Activated naive CD4-positive, alpha-beta T cell (primary cell): Measurements from ENCODE around the gene TSR3.

Experiments used
- DNase-seq, 4 experiments: peaks; one replicate each; lab custom pipeline; 2025; lab: John Stamatoyannopoulos, UW

Gene TSR3

DNA sequence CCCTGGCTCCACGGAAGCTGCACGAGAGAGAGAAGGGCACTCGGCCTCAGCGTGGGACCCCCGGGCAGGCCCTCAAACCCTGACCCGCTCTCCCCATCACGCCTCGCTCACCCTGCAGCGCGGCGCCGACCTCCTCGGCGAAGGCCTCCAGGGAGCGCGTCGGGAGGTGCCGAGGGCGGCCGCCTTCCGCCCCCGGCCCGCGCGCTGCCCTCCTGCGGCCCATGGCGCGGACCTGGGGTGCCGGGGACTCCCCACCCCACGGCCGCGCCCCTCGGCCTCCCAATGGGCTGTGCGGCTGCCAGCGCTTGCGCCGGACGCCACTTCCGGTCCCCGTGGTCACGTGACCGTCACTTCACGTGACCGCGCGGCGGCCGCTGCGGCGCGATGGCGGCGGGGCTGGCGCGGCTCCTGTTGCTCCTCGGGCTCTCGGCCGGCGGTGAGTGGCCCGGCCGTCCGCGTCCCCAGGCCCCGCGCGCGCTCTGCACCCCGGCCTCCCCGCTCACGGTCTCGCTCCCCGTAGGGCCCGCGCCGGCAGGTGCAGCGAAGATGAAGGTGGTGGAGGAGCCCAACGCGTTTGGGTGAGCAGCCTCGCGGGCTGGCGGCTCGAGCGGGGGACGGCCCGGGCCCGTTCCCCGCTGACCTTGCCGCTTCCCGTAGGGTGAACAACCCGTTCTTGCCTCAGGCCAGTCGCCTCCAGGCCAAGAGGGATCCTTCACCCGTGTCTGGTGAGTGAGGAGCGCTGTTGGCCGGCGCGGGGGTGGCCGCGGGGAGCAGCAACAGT lies at the start of gene TSR3, which contains the start of gene GNPTG:
Gene TSR3, minus strand, starts transcription at position 297 of the 781 bp plus-strand sequence. Its CDS starts 74 bp downstream, at position 223.
Gene GNPTG, plus strand, starts transcription at position 350 of the 781 bp plus-strand sequence. Its CDS starts 35 bp downstream, at position 385.
- peak; percentile 56 to 80 (median 70) for DNase-seq

DNA sequence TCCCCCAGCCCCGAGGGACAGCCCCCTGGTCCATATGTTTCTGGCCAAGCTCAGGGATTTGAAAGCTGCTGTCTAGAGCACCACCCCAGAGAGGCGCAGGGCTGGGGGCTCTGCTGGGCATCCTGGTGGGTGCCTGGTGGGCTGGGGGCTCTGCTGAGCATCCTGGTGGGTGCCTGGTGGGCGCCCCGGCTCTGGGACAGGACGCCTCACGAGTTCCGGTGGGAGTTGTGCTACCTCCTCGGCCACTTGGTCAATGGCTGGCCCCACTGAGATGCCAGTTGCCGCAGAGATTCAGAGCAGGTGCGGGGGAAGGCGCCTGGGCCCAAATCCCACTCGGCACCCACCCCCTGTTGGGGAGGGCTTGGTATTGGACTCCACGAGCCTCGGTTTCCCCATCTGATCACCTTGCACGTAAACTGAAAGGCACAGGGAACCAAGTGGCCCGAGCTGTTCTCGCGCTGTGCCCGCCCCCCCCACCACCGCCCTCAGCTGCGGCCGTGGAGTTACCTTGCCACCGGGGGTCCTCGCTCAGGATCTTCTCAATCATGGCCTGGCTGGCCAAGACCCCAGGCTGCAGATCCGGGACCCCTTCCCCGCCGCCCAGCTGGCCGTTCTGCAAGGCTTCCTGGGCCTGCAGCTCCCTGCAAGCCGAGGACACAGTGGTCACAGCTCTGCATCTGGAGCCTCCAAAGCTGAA lies 49.5 kb upstream of the TSR3 start:
- no peak for DNase-seq

DNA sequence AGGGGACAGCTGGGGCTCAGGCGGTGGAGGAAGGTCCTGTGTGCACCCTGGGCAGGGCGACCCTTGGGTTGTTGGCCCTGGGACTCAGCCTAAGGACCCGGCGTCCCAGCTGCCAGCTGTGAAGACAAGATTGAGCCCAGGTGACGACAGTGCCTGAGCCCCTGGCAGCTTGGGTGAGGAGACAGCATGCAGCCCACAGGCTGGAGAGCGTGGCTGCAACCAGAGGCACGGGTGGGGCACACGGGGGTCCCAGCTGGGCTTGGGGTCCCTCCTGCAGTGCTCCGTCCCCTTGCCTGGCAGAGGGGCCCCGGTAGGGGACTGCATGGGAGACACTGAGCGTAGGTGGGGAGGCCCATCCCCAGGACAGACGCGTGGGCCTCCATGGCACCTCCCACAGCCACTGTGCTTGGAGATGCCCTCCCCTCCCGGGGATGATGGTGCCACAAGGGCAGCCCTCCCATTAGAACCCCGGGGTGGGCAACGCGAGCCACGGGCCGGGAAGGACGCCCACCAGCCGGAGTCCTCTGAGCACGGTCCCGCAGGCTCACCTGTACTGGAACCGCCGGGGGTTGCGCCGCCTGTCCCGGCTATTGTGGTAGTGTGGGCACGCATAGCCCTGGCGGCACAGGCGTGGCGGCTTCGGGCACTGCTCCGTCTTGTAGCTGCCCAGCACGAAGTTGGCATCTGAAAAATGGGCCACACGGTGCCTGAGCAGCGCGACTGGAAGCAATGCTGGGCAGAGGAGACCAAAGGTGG lies 47.3 kb upstream of the TSR3 start:
- DNase-seq: no peak

DNA sequence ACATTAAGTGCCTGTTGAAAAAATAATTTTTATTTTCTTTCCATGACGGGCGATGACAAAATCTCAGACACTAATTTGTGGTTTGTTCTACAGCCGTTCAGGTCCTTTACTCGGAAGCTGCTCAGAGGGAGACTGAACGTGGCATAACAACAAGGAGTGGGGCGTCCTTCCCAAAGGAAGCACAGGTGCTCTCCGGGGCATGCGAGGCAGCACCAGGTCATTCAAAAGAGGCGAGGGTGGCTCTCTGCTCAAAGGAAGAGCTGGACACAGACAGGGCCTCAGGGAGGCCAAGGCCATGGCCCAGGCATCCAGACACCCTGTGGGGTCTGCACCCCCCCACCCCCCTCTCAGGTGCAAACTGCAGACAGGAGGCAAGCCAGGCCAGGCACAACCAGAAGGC lies 46.7 kb upstream of the TSR3 start:
- DNase-seq: no peak

DNA sequence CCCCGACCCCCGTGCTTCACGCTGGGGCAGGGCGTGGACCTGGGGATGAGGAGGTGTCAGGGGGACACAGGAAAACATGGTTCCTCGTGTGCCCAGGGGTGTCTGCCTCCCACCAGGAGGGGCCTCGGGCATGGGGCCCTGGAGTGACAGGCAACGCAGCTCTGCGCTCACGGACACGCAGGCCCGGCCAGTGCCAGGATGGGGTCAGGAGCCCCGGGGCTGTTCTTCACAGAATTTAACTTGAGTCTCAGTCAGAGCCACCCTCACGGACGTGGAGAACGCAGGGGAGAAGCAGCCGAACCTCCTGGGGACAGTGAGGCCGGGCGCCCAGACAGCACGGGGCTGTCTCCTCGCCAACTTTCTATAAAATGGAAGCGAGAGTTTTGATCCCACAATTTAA lies 46.1 kb upstream of the TSR3 start:
- no peak for DNase-seq

DNA sequence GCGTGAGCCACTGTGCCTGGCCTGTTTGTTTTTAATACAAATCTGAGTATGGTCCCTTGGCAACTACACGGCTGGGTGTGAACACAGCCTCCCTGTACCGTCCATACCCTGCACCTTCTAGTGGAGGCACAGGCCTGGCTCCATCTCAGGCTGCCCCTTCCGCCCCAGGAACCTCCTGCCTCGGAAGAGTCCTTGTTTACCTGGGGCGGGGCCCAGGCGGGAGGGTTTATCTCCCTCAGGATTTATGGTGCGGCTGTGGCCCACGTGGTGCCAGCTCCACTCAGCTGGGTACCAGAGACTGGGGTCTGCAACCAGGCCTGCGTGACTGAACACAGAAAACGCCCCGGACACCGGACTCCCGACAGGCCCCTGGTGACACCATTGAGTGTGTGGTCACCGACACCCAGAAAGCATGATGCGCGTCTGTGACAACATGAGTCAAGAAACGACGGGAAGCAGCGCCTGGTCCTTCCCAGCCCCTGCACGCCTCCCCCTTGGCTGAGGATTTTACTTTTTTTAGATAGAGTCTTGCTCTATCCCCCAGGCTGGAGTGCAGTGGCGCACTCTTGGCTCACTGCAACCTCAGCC lies 43.9 kb upstream of the TSR3 start:
- DNase-seq: no peak

DNA sequence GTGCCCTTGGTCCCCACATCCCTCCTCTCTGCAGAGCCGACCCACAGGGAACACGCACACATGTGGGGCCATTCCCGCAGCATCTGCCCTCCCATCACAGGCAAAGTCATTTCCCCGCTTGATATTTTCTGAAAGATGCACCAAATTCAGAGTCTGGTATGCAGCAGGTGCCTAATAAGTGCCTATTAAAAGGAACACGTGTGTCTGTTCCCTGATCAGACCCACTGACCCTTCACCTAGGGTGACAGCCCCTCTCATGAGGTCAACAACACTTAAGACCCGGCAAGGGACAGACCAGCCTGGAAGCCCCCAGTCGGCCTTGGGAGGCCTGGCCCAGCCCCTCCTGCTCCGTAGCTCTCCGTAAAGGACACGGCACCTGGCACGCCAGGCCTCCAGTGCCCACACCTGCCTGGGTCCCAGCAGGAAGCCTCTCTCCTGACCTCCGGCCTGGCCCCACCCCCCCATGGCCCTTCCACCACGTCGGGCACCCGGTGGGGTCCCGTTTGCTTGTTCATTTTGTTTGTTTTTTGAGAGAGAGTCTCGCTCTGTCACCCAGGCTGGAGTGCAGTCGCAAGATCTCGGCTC lies 42.8 kb upstream of the TSR3 start:
- DNase-seq: no peak

DNA sequence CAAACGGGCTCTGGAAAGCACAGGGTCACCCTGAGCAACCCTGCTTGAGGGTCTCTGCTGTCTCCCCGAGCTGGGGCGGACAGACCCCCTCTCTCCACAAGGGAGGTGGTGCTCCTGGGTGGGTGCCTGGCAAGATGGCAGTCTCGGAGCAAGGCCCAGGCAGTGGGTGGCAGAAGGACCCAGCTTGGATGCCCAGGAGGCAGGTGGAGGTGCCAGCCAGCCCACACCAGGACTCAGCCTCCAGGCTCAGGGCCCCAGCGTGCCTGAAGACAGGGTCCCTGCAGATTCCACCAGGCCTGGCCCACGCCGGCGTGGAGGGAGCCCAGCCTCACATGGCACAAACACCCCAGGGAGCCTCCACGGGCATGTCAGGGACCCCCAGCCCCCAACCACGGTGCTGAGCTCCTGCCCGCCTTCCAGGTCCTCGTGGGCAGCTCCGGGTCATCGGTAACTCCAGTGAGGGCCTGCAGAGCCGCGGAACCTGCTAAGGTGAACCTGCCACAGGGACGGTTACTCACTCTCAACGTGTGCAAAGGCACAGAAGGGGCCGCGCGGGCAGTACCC lies 42.0 kb upstream of the TSR3 start:
- no peak for DNase-seq

DNA sequence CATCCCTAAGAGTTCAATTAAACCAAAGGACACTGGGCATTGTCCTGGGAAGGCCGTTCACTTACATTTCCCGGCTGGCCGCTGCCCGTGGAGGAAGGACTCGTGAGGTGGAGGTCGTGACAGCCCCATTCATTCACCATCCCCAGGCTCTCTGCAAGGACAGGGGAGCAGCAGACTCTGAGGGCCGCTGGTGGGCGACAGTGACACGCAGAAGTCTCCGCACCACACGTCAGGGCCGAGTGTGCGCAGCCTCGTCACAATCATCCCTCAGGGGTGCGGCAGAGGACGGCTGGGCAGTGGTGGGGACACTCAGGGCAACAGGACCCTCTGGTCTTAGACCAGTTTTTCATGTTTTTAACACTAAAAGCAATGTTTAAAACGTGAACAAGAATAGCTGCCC lies 41.1 kb upstream of the TSR3 start:
- DNase-seq: no peak

DNA sequence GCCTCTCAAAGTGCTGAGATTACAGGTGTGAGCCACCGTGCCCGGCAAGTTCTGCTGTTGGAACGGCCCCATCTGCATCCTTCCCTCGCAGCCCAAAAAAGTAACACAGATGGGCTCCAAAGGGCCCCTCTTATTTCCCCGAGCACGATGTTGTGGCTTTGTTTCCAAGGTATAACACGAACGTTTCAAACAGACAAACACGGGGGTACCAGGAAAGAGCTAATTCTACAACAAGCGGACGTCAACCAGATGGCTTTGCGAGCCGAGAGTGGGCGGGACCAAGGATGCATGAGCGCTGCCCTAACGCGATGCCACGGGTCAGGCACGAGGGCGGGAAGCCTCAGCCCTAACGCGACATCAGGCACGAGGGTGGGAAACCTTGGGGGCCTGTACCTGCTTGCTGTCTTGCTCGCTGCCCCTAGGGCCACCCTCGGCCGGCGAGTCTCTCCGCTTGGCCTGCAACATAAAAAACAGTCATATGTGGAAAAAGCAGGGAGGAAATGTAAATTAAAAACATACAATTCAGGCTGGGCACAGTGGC lies 38.6 kb upstream of the TSR3 start:
- no peak for DNase-seq

DNA sequence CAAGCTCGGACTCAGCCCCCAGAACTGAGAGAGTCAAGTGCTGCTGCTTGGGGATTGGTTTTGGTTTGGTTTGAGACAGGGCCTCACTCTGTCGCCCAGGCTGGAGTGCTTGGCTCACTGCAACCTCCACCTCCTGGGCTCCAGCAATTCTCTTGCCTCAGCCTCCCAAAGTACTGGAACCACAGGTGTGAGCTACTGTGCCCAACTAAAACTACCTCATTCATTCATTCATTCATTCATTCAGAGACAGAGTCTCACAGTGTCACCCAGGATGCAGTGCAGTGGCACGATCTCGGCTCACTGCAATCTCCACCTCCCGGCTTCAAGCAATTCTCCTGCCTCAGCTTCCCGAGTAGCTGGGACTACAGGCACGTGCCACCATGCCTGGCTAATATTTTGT lies 38.1 kb upstream of the TSR3 start:
- DNase-seq: no peak

DNA sequence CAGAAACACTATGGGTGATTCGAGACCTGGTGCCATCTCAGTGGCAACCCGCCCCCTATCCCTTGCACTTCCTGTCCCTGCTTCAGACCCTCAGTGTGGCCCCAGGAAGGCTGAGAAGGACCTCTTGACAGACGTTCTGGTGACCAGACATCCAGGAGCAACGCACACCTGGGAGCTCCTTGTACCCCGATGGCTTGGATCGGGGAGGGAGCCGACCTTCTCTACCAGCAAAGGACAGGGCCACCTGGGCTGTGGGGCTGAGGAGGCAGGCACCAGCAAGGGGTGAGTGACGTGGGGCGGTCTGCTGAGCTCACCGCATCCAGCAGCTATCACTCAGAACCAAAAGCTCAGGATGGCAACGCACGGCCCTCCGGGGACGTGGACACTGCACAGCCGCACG lies 35.7 kb upstream of the TSR3 start:
- no peak for DNase-seq

DNA sequence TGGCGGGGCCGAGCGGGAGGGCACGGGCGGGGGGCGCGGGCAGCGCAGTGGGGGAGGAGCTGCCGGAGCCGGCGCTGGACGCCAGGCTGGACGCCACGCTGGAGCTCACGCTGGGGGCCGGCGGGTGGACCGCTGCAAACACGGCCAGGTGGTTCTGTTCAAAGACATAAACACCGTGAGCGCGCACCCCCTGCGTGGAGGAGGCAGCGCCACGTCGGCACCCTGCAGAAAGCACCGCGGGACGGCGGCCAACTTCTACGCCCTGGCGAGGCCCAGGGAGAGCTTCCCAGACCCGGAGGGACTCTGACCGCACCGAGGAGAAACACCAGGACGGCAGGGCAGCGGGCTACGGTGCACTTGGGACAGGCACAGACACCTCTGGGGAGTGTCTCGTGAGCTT lies 33.6 kb upstream of the TSR3 start:
- no peak for DNase-seq

DNA sequence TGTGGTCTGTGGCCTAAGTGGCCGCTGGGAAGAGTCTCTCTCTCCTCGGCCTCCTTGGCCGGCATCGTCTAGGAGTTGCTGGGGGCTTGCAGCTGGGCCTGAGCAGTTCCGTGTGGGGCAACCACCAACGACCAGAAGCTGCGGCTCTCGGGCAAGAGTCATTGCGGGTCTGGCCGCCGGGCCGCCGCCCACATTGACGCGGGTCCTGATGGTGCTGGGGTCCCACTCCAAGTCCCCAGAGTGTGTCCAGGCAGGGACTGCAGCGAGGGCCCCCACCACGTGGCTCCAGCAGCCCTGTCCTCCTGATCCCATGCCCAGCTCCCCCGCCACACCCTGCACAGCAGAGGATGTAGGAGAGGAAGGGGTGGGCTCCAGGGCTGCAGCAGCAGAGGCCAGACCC lies 31.9 kb upstream of the TSR3 start:
- no peak for DNase-seq

DNA sequence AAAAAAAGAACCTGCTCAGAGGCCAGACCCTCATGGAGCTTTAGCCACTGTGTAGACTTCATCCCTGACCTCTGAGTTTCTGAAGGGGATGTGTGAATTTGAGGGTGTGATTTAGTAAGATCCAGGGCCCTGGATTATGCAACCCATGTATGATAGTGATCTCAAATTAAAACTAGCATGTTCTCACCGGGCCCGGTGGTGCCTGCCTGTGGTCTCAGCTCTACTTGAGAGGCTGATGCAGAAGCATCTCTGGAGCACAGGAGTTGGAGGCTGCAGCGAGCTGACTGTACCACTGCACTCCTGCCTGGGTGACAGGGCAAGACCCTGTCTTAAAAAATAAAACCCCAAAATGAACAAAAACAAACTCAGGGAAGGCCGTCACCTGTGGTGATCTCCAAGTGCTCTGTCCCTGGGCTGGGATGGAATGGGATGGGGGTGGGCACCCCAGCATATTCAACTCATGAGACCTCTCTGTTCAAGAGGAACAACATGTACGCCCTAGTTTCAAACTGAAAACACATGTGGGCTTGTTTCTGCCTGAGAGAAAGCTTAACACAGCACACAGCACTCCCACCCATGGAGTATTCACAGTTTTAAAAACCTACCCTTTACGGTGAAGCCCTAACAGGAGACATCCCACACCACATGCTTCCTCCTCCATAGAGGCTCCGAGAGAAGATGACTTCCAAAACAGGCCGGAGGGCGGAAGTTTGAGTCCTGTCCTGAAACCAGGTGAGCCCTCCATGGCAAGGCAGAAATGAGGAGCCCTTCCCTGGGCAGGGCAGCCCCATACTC lies 30.1 kb upstream of the TSR3 start:
- DNase-seq: no peak

DNA sequence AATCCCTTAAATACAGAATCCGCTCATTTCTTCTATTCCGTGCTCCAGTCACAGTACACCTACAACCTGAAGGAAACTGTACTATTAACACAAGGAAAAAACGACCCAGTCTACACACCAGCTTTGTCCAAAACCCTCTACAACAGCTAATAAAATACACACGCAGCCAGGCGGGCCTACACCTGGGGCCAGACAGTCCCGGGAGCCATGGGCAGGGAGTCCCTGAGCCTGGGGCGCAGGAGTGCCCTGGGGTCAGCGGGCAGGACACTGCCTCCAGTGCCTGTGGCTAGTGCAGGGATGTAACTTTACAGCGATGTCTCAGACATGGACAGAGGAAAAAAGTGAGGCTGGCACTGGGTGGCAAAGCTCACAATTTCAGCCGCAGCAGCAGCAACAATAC lies 28.5 kb upstream of the TSR3 start:
- DNase-seq: no peak

DNA sequence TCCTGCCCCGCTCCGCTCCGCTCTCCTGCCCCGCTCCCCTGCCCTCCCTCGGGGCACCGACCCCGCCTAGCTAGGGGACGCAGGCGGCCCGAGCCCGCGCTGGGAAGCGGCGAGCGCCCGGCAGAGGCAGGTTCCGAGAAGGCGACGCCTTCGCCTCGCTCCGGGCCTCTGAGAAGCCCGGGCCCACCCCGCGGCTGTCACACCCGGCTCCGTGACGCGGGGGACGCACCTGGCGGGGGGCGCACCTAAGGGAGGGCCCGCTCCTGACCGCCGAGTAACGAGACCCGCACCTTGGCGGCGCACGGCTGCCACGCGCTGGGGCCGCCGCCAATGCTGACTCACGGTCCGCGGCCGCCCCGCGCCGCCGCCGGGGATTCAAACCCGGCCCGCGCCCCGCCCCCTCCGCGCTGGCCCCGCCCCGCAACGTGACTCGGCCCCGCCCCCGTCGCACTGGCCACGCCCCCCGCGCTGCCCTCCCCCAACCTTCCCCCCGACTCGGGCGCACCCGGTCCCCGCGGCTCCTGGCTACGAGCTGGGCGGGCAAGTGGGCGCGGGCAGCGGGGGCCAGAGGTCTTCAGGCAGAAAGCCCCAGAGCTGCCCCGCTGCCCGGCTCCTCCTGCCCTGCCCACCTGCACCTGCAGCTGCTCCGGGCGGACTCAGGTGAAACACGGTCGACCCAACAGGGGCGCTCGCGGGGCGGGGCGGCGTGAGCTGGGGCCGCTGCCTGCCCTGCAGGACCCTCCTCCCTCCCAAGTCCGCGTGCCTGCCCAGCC lies 27.8 kb upstream of the TSR3 start:
- DNase-seq: peak; percentile 52 to 62 (median 60)

DNA sequence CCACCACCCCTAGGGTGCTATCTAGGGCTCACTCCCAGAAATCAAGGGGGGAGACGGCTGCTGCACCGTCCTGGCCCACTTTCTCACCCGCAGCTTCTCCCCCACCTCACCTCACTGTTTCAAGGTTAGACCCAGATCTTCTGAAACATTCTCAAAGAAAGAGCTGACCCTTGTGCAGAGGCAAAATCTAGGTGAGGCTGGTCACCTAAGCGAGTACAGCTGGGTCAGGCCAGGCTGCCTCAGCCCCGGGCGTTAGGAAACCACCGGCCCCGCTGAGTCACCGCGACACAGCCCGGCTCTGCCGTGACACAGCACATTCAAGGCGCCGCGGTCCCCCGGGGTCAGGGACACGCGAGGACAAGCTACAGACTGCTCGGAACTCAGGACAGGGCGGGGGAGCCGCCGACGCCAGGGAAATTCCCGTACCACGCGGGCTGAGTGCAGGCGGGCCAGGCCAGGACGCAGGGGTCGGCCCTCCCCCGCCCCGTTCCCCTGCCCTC lies 27.2 kb upstream of the TSR3 start:
- peak in 1 of 4 experiments; percentile 15 for DNase-seq

DNA sequence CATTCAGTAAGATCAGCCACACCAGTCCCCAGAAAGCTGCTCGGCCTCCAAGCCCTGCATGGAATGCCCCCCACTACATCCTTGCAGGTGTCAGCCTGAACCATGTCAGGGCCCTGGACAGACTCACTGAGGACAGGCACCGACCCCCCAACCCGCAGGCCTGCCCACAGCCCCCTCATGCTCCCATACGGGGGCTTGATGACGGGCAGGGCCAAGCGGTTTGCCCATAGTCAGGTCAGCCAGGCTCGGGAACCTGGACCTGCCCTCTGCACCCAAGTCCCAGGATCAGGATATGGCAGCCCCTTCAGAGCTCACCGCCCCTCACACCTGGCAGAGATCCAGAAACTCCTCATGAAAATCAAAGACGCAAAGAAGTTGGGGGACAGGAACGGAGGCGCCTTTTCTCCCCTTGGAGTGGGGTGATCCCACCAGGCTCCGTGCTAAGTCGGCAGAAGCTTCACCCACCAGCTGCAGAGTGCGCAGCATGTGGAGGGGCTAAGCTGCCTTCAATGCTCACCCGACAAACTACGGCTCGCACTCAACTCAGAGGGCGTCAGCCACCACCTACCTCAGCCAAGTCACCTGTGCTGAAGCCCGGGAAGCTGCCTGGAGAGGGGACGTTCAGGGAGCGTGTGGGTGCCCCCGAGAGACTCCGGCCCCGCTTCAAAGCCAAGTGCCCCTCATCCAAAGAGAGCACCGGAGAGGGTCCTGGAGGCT lies 26.6 kb upstream of the TSR3 start:
- DNase-seq: no peak
